H9 (cell line): Measurements from ENCODE around the gene TSPAN5. TPM values are rescaled to one million over a fixed set of nuclear protein-coding genes. Genes with fewer than 3 reads are reported as not detected.

Experiments used
- DNase-seq: peaks from one replicate; pipeline ENCODE4 v3.0.0-alpha.2; 2017
- H2AFZ ChIP-seq: one replicate; pipeline ENCODE4 v1.6.1; 2013; ENCODE audit warnings: mild to moderate bottlenecking, low read length, control low read depth, moderate library complexity
- H2AK5ac ChIP-seq: 2 replicates; pipeline ENCODE4 v1.6.1; 2013; ENCODE audit warnings: low read length, control low read depth, mixed read lengths; ENCODE audit not compliant: insufficient read length
- H2BK120ac ChIP-seq: one replicate; pipeline ENCODE4 v1.6.1; 2013; ENCODE audit warnings: low read depth, mild to moderate bottlenecking, low read length, control low read depth, inconsistent platforms; ENCODE audit not compliant: poor library complexity, severe bottlenecking
- H2BK12ac ChIP-seq: 2 replicates; pipeline ENCODE4 v1.6.1; 2013; ENCODE audit warnings: low read length, control low read depth, mixed read lengths, low read depth; ENCODE audit not compliant: insufficient read length
- H2BK15ac ChIP-seq: 2 replicates; pipeline ENCODE4 v1.6.1; 2013; ENCODE audit warnings: low read depth, low read length, control low read depth
- H2BK20ac ChIP-seq: one replicate; pipeline ENCODE4 v1.6.1; 2013; ENCODE audit warnings: low read depth, mild to moderate bottlenecking, low read length, control low read depth, inconsistent platforms; ENCODE audit not compliant: poor library complexity, severe bottlenecking
- H2BK5ac ChIP-seq: 2 replicates; pipeline ENCODE4 v1.6.1; 2013; ENCODE audit warnings: low read length, control low read depth, mixed read lengths; ENCODE audit not compliant: insufficient read length
- H3K14ac ChIP-seq: 2 replicates; pipeline ENCODE4 v1.6.1; 2013; ENCODE audit warnings: low read length, control low read depth; ENCODE audit not compliant: insufficient read depth
- H3K18ac ChIP-seq: 2 replicates; pipeline ENCODE4 v1.6.1; 2013; ENCODE audit warnings: low read depth, mild to moderate bottlenecking, mixed read lengths, low read length, control low read depth; ENCODE audit not compliant: insufficient read length
- H3K23ac ChIP-seq: 2 replicates; pipeline ENCODE4 v1.6.1; 2013; ENCODE audit warnings: low read length, control low read depth, mixed read lengths, low read depth; ENCODE audit not compliant: insufficient read length
- H3K23me2 ChIP-seq: 2 replicates; pipeline ENCODE4 v1.6.1; 2013; ENCODE audit warnings: low read depth, mild to moderate bottlenecking, mixed read lengths, low read length, control low read depth; ENCODE audit not compliant: insufficient read length, poor library complexity, severe bottlenecking
- H3K27ac ChIP-seq: 2 replicates; pipeline ENCODE4 v1.5.1; 2013; ENCODE audit warnings: low read length, control low read depth, mixed read lengths, low read depth; ENCODE audit not compliant: insufficient read length
- H3K27me3 ChIP-seq: 2 replicates; pipeline ENCODE4 v1.6.1; 2013; ENCODE audit warnings: low read length, control low read depth, inconsistent platforms; ENCODE audit not compliant: insufficient read depth
- H3K4ac ChIP-seq: 2 replicates; pipeline ENCODE4 v1.6.1; 2013; ENCODE audit warnings: low read depth, mild to moderate bottlenecking, control low read depth, inconsistent platforms, low read length, moderate library complexity
- H3K4me1 ChIP-seq: 2 replicates; pipeline ENCODE4 v1.6.1; 2013; ENCODE audit warnings: low read length, control low read depth, inconsistent platforms; ENCODE audit not compliant: insufficient read depth
- H3K4me2 ChIP-seq: 2 replicates; pipeline ENCODE4 v1.6.1; 2013; ENCODE audit warnings: low read length, control low read depth, mixed read lengths; ENCODE audit not compliant: insufficient read length, insufficient read depth
- H3K56ac ChIP-seq: 2 replicates; pipeline ENCODE4 v1.6.1; 2013; ENCODE audit warnings: low read depth, mild to moderate bottlenecking, mixed read lengths, low read length, control low read depth; ENCODE audit not compliant: insufficient read length
- H3K79me1 ChIP-seq: 2 replicates; pipeline ENCODE4 v1.6.1; 2013; ENCODE audit warnings: low read depth, mild to moderate bottlenecking, moderate library complexity, low read length, control low read depth, inconsistent platforms; ENCODE audit not compliant: insufficient read depth, poor library complexity, severe bottlenecking
- H3K79me2 ChIP-seq: 2 replicates; pipeline ENCODE4 v1.6.1; 2013; ENCODE audit warnings: low read length, control low read depth, inconsistent platforms; ENCODE audit not compliant: insufficient read depth
- H3K9ac ChIP-seq: 2 replicates; pipeline ENCODE4 v1.6.1; 2013; ENCODE audit warnings: low read length, control low read depth, mixed read lengths; ENCODE audit not compliant: insufficient read length; ENCODE audit errors: extremely low read depth
- H3K9me3 ChIP-seq: one replicate; pipeline ENCODE4 v1.6.1; 2013; ENCODE audit warnings: low read depth, low read length, inconsistent platforms; ENCODE audit not compliant: control insufficient read depth
- H3T11ph ChIP-seq: one replicate; pipeline ENCODE4 v1.6.1; 2013; ENCODE audit warnings: mild to moderate bottlenecking, low read length, control low read depth, inconsistent platforms
- H4K20me1 ChIP-seq: one replicate; pipeline ENCODE4 v1.6.1; 2013; ENCODE audit not compliant: control insufficient read depth, insufficient read length, insufficient read depth
- H4K5ac ChIP-seq: 2 replicates; pipeline ENCODE4 v1.6.1; 2013; ENCODE audit warnings: low read depth, mild to moderate bottlenecking, mixed read lengths, low read length, control low read depth; ENCODE audit not compliant: insufficient read length
- H4K8ac ChIP-seq: replicated peaks from 2 replicates; pipeline ENCODE4 v1.6.1; 2013; ENCODE audit warnings: low read length, control low read depth, mixed read lengths, low read depth; ENCODE audit not compliant: insufficient read length
- H4K91ac ChIP-seq: 2 replicates; pipeline ENCODE4 v1.6.1; 2013; ENCODE audit warnings: low read depth, mild to moderate bottlenecking, moderate library complexity, mixed read lengths, low read length, control low read depth; ENCODE audit not compliant: insufficient read length
- H3K27ac Mint-ChIP-seq, 3 experiments: 2 replicates in 2 of 3; 3 replicates in 1 of 3; pipeline ENCODE4 v1.8.0; 2020 to 2021; ENCODE audit warnings: mixed read lengths in 3 of 3, mild to moderate bottlenecking in 1 of 3, moderate library complexity in 1 of 3
- H3K27me3 Mint-ChIP-seq: 2 replicates; pipeline ENCODE4 v1.8.0; 2021; ENCODE audit warnings: low read depth, mild to moderate bottlenecking, moderate library complexity, mixed read lengths
- H3K36me3 Mint-ChIP-seq, 3 experiments: 2 replicates in 2 of 3; 3 replicates in 1 of 3; pipeline ENCODE4 v1.8.0; 2020 to 2021; ENCODE audit warnings: low read depth in 3 of 3, mixed read lengths in 3 of 3; ENCODE audit not compliant: insufficient read depth in 1 of 3
- H3K4me1 Mint-ChIP-seq, 2 experiments: 2 replicates each; pipeline ENCODE4 v1.8.0; 2020; ENCODE audit warnings: mixed read lengths in 2 of 2
- H3K4me3 Mint-ChIP-seq, 2 experiments: 2 replicates in 1 of 2; 3 replicates in 1 of 2; pipeline ENCODE4 v1.8.0; 2020 to 2021; ENCODE audit warnings: mild to moderate bottlenecking in 2 of 2, mixed read lengths in 2 of 2, moderate library complexity in 1 of 2
- H3K9me3 Mint-ChIP-seq, 2 experiments: 2 replicates in 1 of 2; 3 replicates in 1 of 2; pipeline ENCODE4 v1.8.0; 2020; ENCODE audit warnings: mild to moderate bottlenecking in 2 of 2, mixed read lengths in 2 of 2, moderate library complexity in 1 of 2
- WGBS: extraction: QIAGEN DNeasy Blood & Tissue Kit; methylation state at CpG from one replicate; pipeline ENCODE4 v1.1.7; 2013; ENCODE audit warnings: missing lambda C conversion rate, low lambda C conversion rate, mixed read lengths; ENCODE audit not compliant: insufficient read length; ENCODE audit errors: extremely low coverage; 5-methylcytosine and 5-hydroxymethylcytosine counted together
- total RNA-seq: library from RNA; stranded (reverse); gene quantifications from 2 replicates; pipeline ENCODE4 v1.2.1, GENCODE V29; 2021
- TF ChIP-seq, protein P1 (sequence below): fragments of 200-600 bp; sonication (generic); conservative IDR thresholded peaks from 3 replicates; pipeline ENCODE4 v1.8.0; 2021; ENCODE audit warnings: antibody characterized with exemption, mild to moderate bottlenecking

Gene TSPAN5
- total RNA-seq, 1 experiment from 2014 or later: 7.0 TPM

DNA sequence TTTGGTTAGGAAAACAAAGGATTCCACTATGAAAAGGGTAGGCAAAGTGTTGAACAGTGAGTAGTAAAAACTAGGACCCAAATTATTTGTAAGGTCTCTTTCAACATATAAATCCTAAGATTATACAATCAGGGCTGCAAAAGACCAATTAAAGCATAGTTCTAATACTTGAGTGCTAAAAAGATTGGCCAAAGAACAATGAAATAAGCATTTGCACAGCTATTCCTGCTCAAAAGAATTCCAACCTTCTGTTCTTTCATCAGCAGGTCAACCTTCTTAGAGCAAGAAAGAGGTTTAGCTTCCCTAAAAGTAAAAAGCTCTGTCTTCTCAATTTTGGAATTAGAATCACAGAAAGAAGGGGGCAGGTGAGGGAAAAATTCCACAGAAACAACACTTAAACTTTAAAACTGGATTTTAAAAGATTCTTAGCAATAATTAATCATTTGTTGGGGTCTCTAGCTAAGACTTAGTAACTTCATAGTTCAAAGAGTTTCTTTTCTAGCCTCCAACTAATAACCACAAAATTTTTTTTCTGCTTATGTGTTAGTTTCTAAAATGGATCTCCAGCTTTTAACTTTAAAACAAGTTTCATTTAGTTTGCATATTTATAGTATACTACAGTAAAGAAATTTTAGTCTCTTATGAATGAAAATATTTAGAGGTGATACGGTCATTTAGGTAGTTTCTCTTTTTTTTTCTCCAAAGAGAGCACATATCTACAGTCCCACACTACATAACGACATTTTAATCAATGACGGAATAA lies 16.3 kb downstream of the TSPAN5 start:
- no peak overlapping the region for H3K4ac ChIP-seq
- no peak overlapping the region for H3K4me2 ChIP-seq
- H4K5ac ChIP-seq: no peak overlapping the region
- no peak overlapping the region for H2BK20ac ChIP-seq
- Mint-ChIP-seq H3K36me3 (no peaks in the 10 kb centered on the region), H3K4me1 (peaks cover 12 to 18% of the 10 kb centered on the region in 2 experiments), H3K27me3 (no peaks in the 10 kb centered on the region), H3K9me3 (no peaks in the 10 kb centered on the region), H3K27ac (no peak overlapping the region), H3K4me3 (no peak overlapping the region)
- no peaks in the 10 kb centered on the region for H3K23me2 ChIP-seq
- no peaks in the 10 kb centered on the region for H3K27me3 ChIP-seq
- no peak overlapping the region for H3K14ac ChIP-seq
- no peak overlapping the region for H2BK12ac ChIP-seq
- no peak overlapping the region for H3K23ac ChIP-seq
- no peaks in the 10 kb centered on the region for H4K20me1 ChIP-seq
- TF ChIP-seq, protein P1, sequence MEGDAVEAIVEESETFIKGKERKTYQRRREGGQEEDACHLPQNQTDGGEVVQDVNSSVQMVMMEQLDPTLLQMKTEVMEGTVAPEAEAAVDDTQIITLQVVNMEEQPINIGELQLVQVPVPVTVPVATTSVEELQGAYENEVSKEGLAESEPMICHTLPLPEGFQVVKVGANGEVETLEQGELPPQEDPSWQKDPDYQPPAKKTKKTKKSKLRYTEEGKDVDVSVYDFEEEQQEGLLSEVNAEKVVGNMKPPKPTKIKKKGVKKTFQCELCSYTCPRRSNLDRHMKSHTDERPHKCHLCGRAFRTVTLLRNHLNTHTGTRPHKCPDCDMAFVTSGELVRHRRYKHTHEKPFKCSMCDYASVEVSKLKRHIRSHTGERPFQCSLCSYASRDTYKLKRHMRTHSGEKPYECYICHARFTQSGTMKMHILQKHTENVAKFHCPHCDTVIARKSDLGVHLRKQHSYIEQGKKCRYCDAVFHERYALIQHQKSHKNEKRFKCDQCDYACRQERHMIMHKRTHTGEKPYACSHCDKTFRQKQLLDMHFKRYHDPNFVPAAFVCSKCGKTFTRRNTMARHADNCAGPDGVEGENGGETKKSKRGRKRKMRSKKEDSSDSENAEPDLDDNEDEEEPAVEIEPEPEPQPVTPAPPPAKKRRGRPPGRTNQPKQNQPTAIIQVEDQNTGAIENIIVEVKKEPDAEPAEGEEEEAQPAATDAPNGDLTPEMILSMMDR: no peak
- H3K18ac ChIP-seq: no peak overlapping the region
- peaks cover 6% of the 10 kb centered on the region for H3K79me2 ChIP-seq
- no peak overlapping the region for H2BK5ac ChIP-seq
- H3T11ph ChIP-seq: no peak overlapping the region
- H2BK120ac ChIP-seq: no peak overlapping the region
- H2AFZ ChIP-seq: no peak overlapping the region
- H3K4me1 ChIP-seq: peaks cover 4% of the 10 kb centered on the region; the same call in 1 of the 2 replicates
- H3K56ac ChIP-seq: no peak overlapping the region
- DNase-seq: no peak
- no peak overlapping the region for H4K91ac ChIP-seq
- no peak overlapping the region for H3K9ac ChIP-seq
- no CpG with 5 or more reads among the region's 3 CpGs for WGBS
- no peak overlapping the region for H2AK5ac ChIP-seq
- H2BK15ac ChIP-seq: no peak overlapping the region
- H3K9me3 ChIP-seq: no peaks in the 10 kb centered on the region
- no peak overlapping the region for H4K8ac ChIP-seq
- no peaks in the 10 kb centered on the region for H3K79me1 ChIP-seq
- no peak overlapping the region for H3K27ac ChIP-seq
